Measurements from ENCODE around the gene ARHGAP45.

ARHGAP45 gene

GRCh38 chr19:1055886-1056620, 10.9 kb upstream of the ARHGAP45 start:
- no peaks in the 10 kb centered on the region for H3K9me3 ChIP-seq (ENCODE audit: low read depth, low read length)
- DNase-seq (ENCODE audit: low read depth, low spot score) = no peak
- no peak overlapping the region for H3K27ac ChIP-seq
- no peaks in the 10 kb centered on the region for H3K36me3 ChIP-seq (ENCODE audit: insufficient read depth, low read length)
- TF ChIP-seq FOXP2 (optimal IDR thresholded peaks at IDR 0.05; ENCODE audit: control extremely low read depth, extremely low read length, insufficient read depth) (no peak), POLR2AphosphoS5 (IDR thresholded peaks at IDR 0.05; ENCODE audit: borderline replicate concordance, low read depth, low read length) (no peak), EZH2 (IDR thresholded peaks at IDR 0.05) (no peak)
- H3K9ac ChIP-seq (ENCODE audit: insufficient read length) = no peak overlapping the region
- H3K4me3 ChIP-seq = no peak overlapping the region

GRCh38 chr19:1057176-1057855, 9.7 kb upstream of the ARHGAP45 start:
- no peak for DNase-seq (ENCODE audit: low read depth, low spot score)
- H3K36me3 ChIP-seq (ENCODE audit: insufficient read depth, low read length) = no peaks in the 10 kb centered on the region
- no peak for TF ChIP-seq EZH2 (IDR thresholded peaks at IDR 0.05)
- no peak for TF ChIP-seq POLR2AphosphoS5 (IDR thresholded peaks at IDR 0.05; ENCODE audit: borderline replicate concordance, low read depth, low read length)
- TF ChIP-seq FOXP2 (optimal IDR thresholded peaks at IDR 0.05; ENCODE audit: control extremely low read depth, extremely low read length, insufficient read depth) = no peak
- no peak overlapping the region for H3K4me3 ChIP-seq
- H3K9ac ChIP-seq (ENCODE audit: insufficient read length) = no peak overlapping the region
- H3K9me3 ChIP-seq (ENCODE audit: low read depth, low read length) = no peaks in the 10 kb centered on the region
- H3K27ac ChIP-seq = no peak overlapping the region

- no peaks in the 10 kb centered on the region for H3K36me3 ChIP-seq (ENCODE audit: insufficient read depth, low read length)
- no peak for TF ChIP-seq FOXP2 (optimal IDR thresholded peaks at IDR 0.05; ENCODE audit: control extremely low read depth, extremely low read length, insufficient read depth)
- TF ChIP-seq POLR2AphosphoS5 (IDR thresholded peaks at IDR 0.05; ENCODE audit: borderline replicate concordance, low read depth, low read length) = no peak
- no peak for TF ChIP-seq EZH2 (IDR thresholded peaks at IDR 0.05)
- no peak overlapping the region for H3K4me3 ChIP-seq
- H3K27ac ChIP-seq = no peak overlapping the region
- DNase-seq (ENCODE audit: low read depth, low spot score) = no peak
- H3K9ac ChIP-seq (ENCODE audit: insufficient read length) = no peak overlapping the region
- no peaks in the 10 kb centered on the region for H3K9me3 ChIP-seq (ENCODE audit: low read depth, low read length)
Measured at GRCh38 chr19:1058112-1058511, 8.9 kb upstream of the ARHGAP45 start.

- H3K9me3 ChIP-seq (ENCODE audit: low read depth, low read length) = no peaks in the 10 kb centered on the region
- no peak overlapping the region for H3K4me3 ChIP-seq
- TF ChIP-seq FOXP2 (optimal IDR thresholded peaks at IDR 0.05; ENCODE audit: control extremely low read depth, extremely low read length, insufficient read depth) (no peak), POLR2AphosphoS5 (IDR thresholded peaks at IDR 0.05; ENCODE audit: borderline replicate concordance, low read depth, low read length) (no peak)
- H3K36me3 ChIP-seq (ENCODE audit: insufficient read depth, low read length) = no peaks in the 10 kb centered on the region
- no peak for DNase-seq (ENCODE audit: low read depth, low spot score)
- H3K27ac ChIP-seq = no peak overlapping the region
- no peak overlapping the region for H3K9ac ChIP-seq (ENCODE audit: insufficient read length)
Measured at GRCh38 chr19:1060689-1061088, 6.3 kb upstream of the ARHGAP45 start.

- no peak overlapping the region for H3K9ac ChIP-seq (ENCODE audit: insufficient read length)
- no peaks in the 10 kb centered on the region for H3K36me3 ChIP-seq (ENCODE audit: insufficient read depth, low read length)
- H3K27ac ChIP-seq = no peak overlapping the region
- no peaks in the 10 kb centered on the region for H3K9me3 ChIP-seq (ENCODE audit: low read depth, low read length)
- H3K4me3 ChIP-seq = no peak overlapping the region
- DNase-seq (ENCODE audit: low read depth, low spot score) = no peak
- TF ChIP-seq FOXP2 (optimal IDR thresholded peaks at IDR 0.05; ENCODE audit: control extremely low read depth, extremely low read length, insufficient read depth) (no peak), POLR2AphosphoS5 (IDR thresholded peaks at IDR 0.05; ENCODE audit: borderline replicate concordance, low read depth, low read length) (no peak), EZH2 (IDR thresholded peaks at IDR 0.05) (no peak)
Measured at GRCh38 chr19:1061987-1062386, 5.0 kb upstream of the ARHGAP45 start.

- Histone ChIP-seq H3K9me3 (ENCODE audit: low read depth, low read length) (no peaks in the 10 kb centered on the region), H3K36me3 (ENCODE audit: insufficient read depth, low read length) (no peaks in the 10 kb centered on the region), H3K4me3 (no peak overlapping the region), H3K9ac (ENCODE audit: insufficient read length) (no peak overlapping the region), H3K27ac (no peak overlapping the region)
- DNase-seq (ENCODE audit: low read depth, low spot score) = no peak
- TF ChIP-seq FOXP2 (optimal IDR thresholded peaks at IDR 0.05; ENCODE audit: control extremely low read depth, extremely low read length, insufficient read depth) (no peak), EZH2 (IDR thresholded peaks at IDR 0.05) (no peak), POLR2AphosphoS5 (IDR thresholded peaks at IDR 0.05; ENCODE audit: borderline replicate concordance, low read depth, low read length) (no peak)
Measured at GRCh38 chr19:1062387-1063029, 4.5 kb upstream of the ARHGAP45 start.

- TF ChIP-seq POLR2AphosphoS5 (IDR thresholded peaks at IDR 0.05; ENCODE audit: borderline replicate concordance, low read depth, low read length) = no peak
- no peak for TF ChIP-seq EZH2 (IDR thresholded peaks at IDR 0.05)
- no peak for TF ChIP-seq FOXP2 (optimal IDR thresholded peaks at IDR 0.05; ENCODE audit: control extremely low read depth, extremely low read length, insufficient read depth)
- Histone ChIP-seq H3K9me3 (ENCODE audit: low read depth, low read length) (no peaks in the 10 kb centered on the region), H3K27ac (no peak overlapping the region), H3K4me3 (no peak overlapping the region), H3K36me3 (ENCODE audit: insufficient read depth, low read length) (no peaks in the 10 kb centered on the region), H3K9ac (ENCODE audit: insufficient read length) (no peak overlapping the region)
- no peak for DNase-seq (ENCODE audit: low read depth, low spot score)
Measured at GRCh38 chr19:1063030-1063908, 3.7 kb upstream of the ARHGAP45 start.
